DND-41 (cell line): ENCODE data around the gene GCSH.

Experiments used
- ATAC-seq: fragments of 200-7000 bp; cut with Tn5 transposase; 3 replicates; pipeline ENCODE4 v1.9.1; 2021; ENCODE audit warnings: low read depth; ENCODE audit not compliant: insufficient read depth
- DNase-seq: peaks from one replicate; pipeline ENCODE4 v3.0.0-alpha.2; 2020
- H2AFZ ChIP-seq: 2 replicates; pipeline ENCODE4 v1.6.0; 2012; ENCODE audit warnings: low read depth, low read length
- H3K27ac ChIP-seq: 2 replicates; pipeline ENCODE4 v1.5.1; 2012; ENCODE audit warnings: low read length, inconsistent platforms
- H3K27me3 ChIP-seq: fragments of 200-600 bp; sonication (generic); 2 replicates; pipeline ENCODE4 v1.6.0; 2012; ENCODE audit warnings: low read length, mild to moderate bottlenecking, inconsistent platforms; ENCODE audit not compliant: insufficient read depth, poor library complexity
- H3K36me3 ChIP-seq: 2 replicates; pipeline ENCODE4 v1.5.1; 2012; ENCODE audit warnings: low read length, inconsistent platforms; ENCODE audit not compliant: insufficient read depth
- H3K4me1 ChIP-seq: 2 replicates; pipeline ENCODE4 v1.5.1; 2012; ENCODE audit warnings: mild to moderate bottlenecking, low read length; ENCODE audit not compliant: insufficient read depth
- H3K4me2 ChIP-seq: 2 replicates; pipeline ENCODE4 v1.6.0; 2012; ENCODE audit warnings: mild to moderate bottlenecking, moderate library complexity, low read length, inconsistent platforms; ENCODE audit not compliant: insufficient read depth
- H3K4me3 ChIP-seq, 2 experiments: fragments of 200-600 bp in 1 of 2; shearing (Covaris generic) in 1 of 2; 2 replicates each; pipeline ENCODE4 v1.5.1; 2012 to 2016; ENCODE audit warnings: inconsistent platforms in 2 of 2, low read length in 2 of 2, mild to moderate bottlenecking in 2 of 2, low read depth in 1 of 2, moderate library complexity in 1 of 2
- H3K79me2 ChIP-seq: 2 replicates; pipeline ENCODE4 v1.6.0; 2012; ENCODE audit warnings: low read length, inconsistent platforms; ENCODE audit not compliant: insufficient read depth
- H3K9ac ChIP-seq: 2 replicates; pipeline ENCODE4 v1.6.0; 2012; ENCODE audit warnings: low read depth, mild to moderate bottlenecking, inconsistent platforms, low read length, moderate library complexity
- H3K9me3 ChIP-seq: 2 replicates; pipeline ENCODE4 v1.5.1; 2012; ENCODE audit warnings: low read length, moderate library complexity, mild to moderate bottlenecking, inconsistent platforms; ENCODE audit not compliant: insufficient read depth, severe bottlenecking
- H4K20me1 ChIP-seq: 2 replicates; pipeline ENCODE4 v1.6.0; 2012; ENCODE audit warnings: low read length; ENCODE audit not compliant: insufficient read depth
- CTCF ChIP-seq: IDR thresholded peaks from 2 replicates; pipeline ENCODE4 v1.5.1; 2012; ENCODE audit warnings: borderline replicate concordance, low read length, moderate library complexity, mild to moderate bottlenecking; ENCODE audit not compliant: poor library complexity, severe bottlenecking; ENCODE audit errors: extremely low read depth
- EZH2 ChIP-seq: IDR thresholded peaks from 3 replicates; pipeline ENCODE4 v1.6.1; 2012; ENCODE audit warnings: borderline replicate concordance, low read depth, mild to moderate bottlenecking, moderate library complexity, low read length, inconsistent platforms; ENCODE audit not compliant: severe bottlenecking

GCSH gene

GRCh38 chr16:81099958-81100357 is 3.8 kb upstream of the GCSH start:
- TF ChIP-seq EZH2 (no peak), CTCF (no peak)
- no peak overlapping the region for H3K4me3 ChIP-seq
- H3K9me3 ChIP-seq: no peaks in the 10 kb centered on the region
- no peak overlapping the region for H3K9ac ChIP-seq
- no peak for ATAC-seq
- H3K4me1 ChIP-seq: peaks cover 12% of the 10 kb centered on the region
- no peak for DNase-seq
- H4K20me1 ChIP-seq: no peaks in the 10 kb centered on the region
- no peaks in the 10 kb centered on the region; the same call in 1 of the 2 replicates for H3K36me3 ChIP-seq
- no peak overlapping the region for H2AFZ ChIP-seq
- H3K79me2 ChIP-seq: peaks cover 10% of the 10 kb centered on the region
- no peak overlapping the region for H3K27ac ChIP-seq
- H3K4me2 ChIP-seq: no peak overlapping the region
- no peaks in the 10 kb centered on the region for H3K27me3 ChIP-seq

DNA sequence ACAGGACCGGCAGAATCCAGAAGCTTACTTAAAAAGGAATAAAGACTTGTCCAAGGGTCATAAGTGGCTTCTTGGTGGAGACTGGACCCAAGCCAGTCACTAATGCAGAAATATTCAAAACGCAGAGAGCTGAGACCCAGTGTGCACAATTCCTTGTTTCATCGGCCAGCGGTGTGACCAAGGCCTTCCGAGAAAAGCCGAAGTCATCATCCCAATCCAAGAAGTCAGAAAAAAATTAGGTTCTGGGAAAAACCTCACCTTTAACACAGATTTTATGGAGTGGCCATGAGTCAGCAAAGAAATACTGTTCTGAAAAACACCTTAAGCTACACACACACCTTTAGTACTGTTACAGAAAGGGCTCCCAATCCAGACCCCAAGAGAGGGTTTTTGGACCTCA is 1.0 kb upstream of the GCSH start:
- H3K4me2 ChIP-seq: peak overlapping the region; percentile 94; the same call in 1 of the 2 replicates
- no peaks in the 10 kb centered on the region; the same call in 1 of the 2 replicates for H3K36me3 ChIP-seq
- ATAC-seq: no peak
- TF ChIP-seq EZH2: no peak
- TF ChIP-seq CTCF: no peak
- no peak overlapping the region for H3K9ac ChIP-seq
- H3K79me2 ChIP-seq: peaks cover 32% of the 10 kb centered on the region
- no peak for DNase-seq
- H3K4me3 ChIP-seq: no peak overlapping the region
- no peaks in the 10 kb centered on the region for H4K20me1 ChIP-seq
- H3K27me3 ChIP-seq: no peaks in the 10 kb centered on the region
- peaks cover 19% of the 10 kb centered on the region for H3K4me1 ChIP-seq
- H2AFZ ChIP-seq: peak overlapping the region; percentile 90
- H3K9me3 ChIP-seq: no peaks in the 10 kb centered on the region
- no peak overlapping the region for H3K27ac ChIP-seq

DNA sequence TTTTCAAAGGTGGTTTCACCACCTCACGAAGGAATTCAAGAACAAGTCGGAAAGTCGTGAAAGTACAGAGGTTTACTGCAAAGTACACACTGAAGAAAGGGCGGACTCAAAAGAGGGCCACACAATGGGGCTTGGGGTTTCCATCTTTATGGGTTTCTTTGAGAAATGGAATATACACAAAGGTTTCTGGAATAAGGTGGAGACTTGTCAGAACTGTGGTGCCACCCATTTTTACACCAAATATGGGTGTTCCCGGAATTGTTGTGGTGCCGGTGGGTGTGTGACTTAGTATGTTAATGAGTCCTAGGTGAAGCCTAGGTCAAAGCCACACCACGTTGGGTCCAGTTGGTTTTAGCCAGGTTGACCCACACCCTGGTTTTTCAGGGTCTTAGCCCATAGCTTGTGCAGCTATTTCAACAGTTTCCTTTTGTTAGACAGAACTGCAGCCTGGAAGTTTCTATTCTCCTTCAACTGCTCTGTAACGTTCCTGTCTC is 567 bp upstream of the GCSH start:
- H3K27me3 ChIP-seq: no peaks in the 10 kb centered on the region
- no peak for DNase-seq
- peak overlapping the region; percentile 94 for H3K4me2 ChIP-seq
- no peaks in the 10 kb centered on the region; the same call in 1 of the 2 replicates for H3K36me3 ChIP-seq
- H3K4me1 ChIP-seq: peaks cover 19% of the 10 kb centered on the region
- H3K9ac ChIP-seq: peak overlapping the region; percentile 19; the same call in 1 of the 2 replicates
- H3K4me3 ChIP-seq: peak overlapping the region in 1 of 2 experiments; percentile 52; a peak in 2 of 4 replicates
- H3K79me2 ChIP-seq: peaks cover 37% of the 10 kb centered on the region
- H3K27ac ChIP-seq: peak overlapping the region; percentile 64
- no peak for TF ChIP-seq EZH2
- no peaks in the 10 kb centered on the region for H3K9me3 ChIP-seq
- ATAC-seq: no peak
- H2AFZ ChIP-seq: peak overlapping the region; percentile 90
- H4K20me1 ChIP-seq: 0 out of 2 replicates have a peak, but pooled peaks cover 3% of the 10 kb centered on the region

GRCh38 chr16:81095653-81095952 is 592 bp downstream of the GCSH start:
- Histone ChIP-seq H3K4me3 (peak overlapping the region; percentile 98), H3K27me3 (no peaks in the 10 kb centered on the region), H4K20me1 (0 out of 2 replicates have a peak, but pooled peaks cover 3% of the 10 kb centered on the region), H3K9ac (peak overlapping the region; percentile 92), H2AFZ (peak overlapping the region; percentile 94), H3K9me3 (no peaks in the 10 kb centered on the region), H3K4me1 (peaks cover 19% of the 10 kb centered on the region), H3K36me3 (no peaks in the 10 kb centered on the region; the same call in 1 of the 2 replicates), H3K79me2 (peaks cover 45% of the 10 kb centered on the region), H3K27ac (peak overlapping the region; percentile 77), H3K4me2 (peak overlapping the region; percentile 94)
- TF ChIP-seq EZH2 (no peak), CTCF (no peak)
- no peak for ATAC-seq
- no peak for DNase-seq
